Measurements from ENCODE around the gene PRCP. TPM values are rescaled to one million over a fixed set of nuclear protein-coding genes. Genes with fewer than 3 reads are reported as not detected.
A peak's percentile ranks its signal among the peaks of the same experiment; 100 is the strongest.

Gene PRCP
- total RNA-seq, 1 experiment from 2014 or later: 25.1 TPM

DNA sequence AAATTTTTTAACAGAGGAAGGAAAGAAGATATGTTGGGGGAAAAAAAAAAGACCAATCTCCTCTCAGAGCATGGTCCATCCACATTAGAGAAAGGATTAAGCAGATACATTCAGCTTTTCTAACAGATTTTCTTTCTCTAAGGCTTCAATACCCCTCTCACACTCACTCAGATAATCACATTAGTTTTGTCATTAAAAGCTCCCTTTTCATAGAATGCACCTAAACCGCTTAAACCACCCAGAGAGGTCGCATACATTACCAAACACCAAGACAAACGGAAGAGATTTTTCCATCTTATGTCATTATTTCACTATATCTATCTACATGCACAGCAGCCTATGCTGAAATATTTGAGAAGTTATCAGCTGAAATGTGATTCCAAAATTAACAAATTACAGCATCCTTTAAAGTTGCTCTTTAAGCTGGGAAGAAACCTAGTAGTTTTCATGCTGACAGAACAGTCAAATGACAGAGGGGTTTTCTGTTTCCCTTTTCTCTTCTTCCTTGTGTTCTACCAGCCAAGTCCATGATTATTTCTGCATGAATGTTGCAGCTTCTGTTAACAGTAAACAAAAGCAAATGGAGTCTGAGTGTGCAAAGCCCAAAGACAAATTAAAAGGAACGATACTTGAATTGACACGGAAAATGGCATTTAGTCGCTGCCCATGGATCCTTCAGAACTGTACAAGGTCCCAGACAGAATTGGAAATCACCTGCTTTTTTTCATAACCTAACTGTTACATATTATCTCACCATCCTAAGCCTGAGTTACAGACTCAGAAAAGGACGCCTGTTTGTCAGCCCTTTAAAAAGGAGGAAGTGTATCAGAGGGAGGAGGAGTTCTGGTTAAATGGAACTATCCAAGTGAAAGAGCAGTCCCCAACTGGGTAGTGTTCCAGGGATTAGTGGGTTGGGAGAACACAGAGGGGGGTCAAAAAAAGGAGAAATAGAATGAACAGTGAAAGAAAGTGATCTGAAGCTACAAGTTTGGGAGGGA is 54.6 kb downstream of the PRCP start:
- intact Hi-C loops (cut with micrococcal nuclease; ENCODE audit: unreplicated experiment): no loop called here
- H3K4me3 ChIP-seq (ENCODE audit: low read depth, low read length, poor library complexity, severe bottlenecking): peak overlapping the region; percentile 8
- ChIA-PET CTCF (interaction anchor here (1.0 kb wide), 1 partner anchor 70 kb away, joined by 3 read pairs; no protein-coding TSS in a partner anchor), POLR2A (ENCODE audit: low non-redundant PET) (no interaction called here)
- DNase-seq (ENCODE audit: low spot score): peak; percentile 79
- no peak for TF ChIP-seq EZH2 (IDR thresholded peaks at IDR 0.05; ENCODE audit: borderline replicate concordance, low read depth, low read length, poor library complexity, severe bottlenecking)
- TF ChIP-seq, protein P1, sequence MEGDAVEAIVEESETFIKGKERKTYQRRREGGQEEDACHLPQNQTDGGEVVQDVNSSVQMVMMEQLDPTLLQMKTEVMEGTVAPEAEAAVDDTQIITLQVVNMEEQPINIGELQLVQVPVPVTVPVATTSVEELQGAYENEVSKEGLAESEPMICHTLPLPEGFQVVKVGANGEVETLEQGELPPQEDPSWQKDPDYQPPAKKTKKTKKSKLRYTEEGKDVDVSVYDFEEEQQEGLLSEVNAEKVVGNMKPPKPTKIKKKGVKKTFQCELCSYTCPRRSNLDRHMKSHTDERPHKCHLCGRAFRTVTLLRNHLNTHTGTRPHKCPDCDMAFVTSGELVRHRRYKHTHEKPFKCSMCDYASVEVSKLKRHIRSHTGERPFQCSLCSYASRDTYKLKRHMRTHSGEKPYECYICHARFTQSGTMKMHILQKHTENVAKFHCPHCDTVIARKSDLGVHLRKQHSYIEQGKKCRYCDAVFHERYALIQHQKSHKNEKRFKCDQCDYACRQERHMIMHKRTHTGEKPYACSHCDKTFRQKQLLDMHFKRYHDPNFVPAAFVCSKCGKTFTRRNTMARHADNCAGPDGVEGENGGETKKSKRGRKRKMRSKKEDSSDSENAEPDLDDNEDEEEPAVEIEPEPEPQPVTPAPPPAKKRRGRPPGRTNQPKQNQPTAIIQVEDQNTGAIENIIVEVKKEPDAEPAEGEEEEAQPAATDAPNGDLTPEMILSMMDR (conservative IDR thresholded peaks at IDR 0.05; ENCODE audit: low read depth, low read length): no peak
- BruUV-seq (replicated peaks): no TSS peak
- H3K36me3 ChIP-seq (ENCODE audit: insufficient read depth, low read length, poor library complexity, severe bottlenecking): no peaks in the 10 kb centered on the region
- peak overlapping the region; percentile 15 for H3K27ac ChIP-seq (ENCODE audit: low read depth, low read length, poor library complexity, severe bottlenecking)
- peaks cover 22% of the 10 kb centered on the region for H3K4me1 ChIP-seq (ENCODE audit: insufficient read depth, low read length, poor library complexity, severe bottlenecking)
- no peaks in the 10 kb centered on the region for H3K9me3 ChIP-seq (ENCODE audit: low read depth, low read length, poor library complexity, severe bottlenecking)
- no peaks in the 10 kb centered on the region for H3K27me3 ChIP-seq (replicated peaks; ENCODE audit: insufficient read depth, low read depth, low read length, poor library complexity)

- no TSS peak for BruUV-seq (replicated peaks)
- no peak for DNase-seq (ENCODE audit: low spot score)
- ChIA-PET POLR2A (ENCODE audit: low non-redundant PET) (no interaction called here), CTCF (no interaction called here)
- H3K27ac ChIP-seq (ENCODE audit: low read depth, low read length, poor library complexity, severe bottlenecking): no peak overlapping the region
- no peak for TF ChIP-seq EZH2 (IDR thresholded peaks at IDR 0.05; ENCODE audit: borderline replicate concordance, low read depth, low read length, poor library complexity, severe bottlenecking)
- TF ChIP-seq, protein P1 (conservative IDR thresholded peaks at IDR 0.05; ENCODE audit: low read depth, low read length): no peak
- no peak overlapping the region for H3K4me3 ChIP-seq (ENCODE audit: low read depth, low read length, poor library complexity, severe bottlenecking)
- peaks cover 22% of the 10 kb centered on the region for H3K4me1 ChIP-seq (ENCODE audit: insufficient read depth, low read length, poor library complexity, severe bottlenecking)
- no peaks in the 10 kb centered on the region for H3K9me3 ChIP-seq (ENCODE audit: low read depth, low read length, poor library complexity, severe bottlenecking)
- no peaks in the 10 kb centered on the region for H3K36me3 ChIP-seq (ENCODE audit: insufficient read depth, low read length, poor library complexity, severe bottlenecking)
- intact Hi-C loops (cut with micrococcal nuclease; ENCODE audit: unreplicated experiment): no loop called here
- no peaks in the 10 kb centered on the region for H3K27me3 ChIP-seq (replicated peaks; ENCODE audit: insufficient read depth, low read depth, low read length, poor library complexity)
Measured at GRCh38 chr11:82843057-82843795, 57.0 kb downstream of the PRCP start.

- ChIA-PET CTCF (no interaction called here), POLR2A (ENCODE audit: low non-redundant PET) (no interaction called here)
- intact Hi-C loops (cut with micrococcal nuclease; ENCODE audit: unreplicated experiment): no loop called here
- no peaks in the 10 kb centered on the region for H3K27me3 ChIP-seq (replicated peaks; ENCODE audit: insufficient read depth, low read depth, low read length, poor library complexity)
- no peak for TF ChIP-seq EZH2 (IDR thresholded peaks at IDR 0.05; ENCODE audit: borderline replicate concordance, low read depth, low read length, poor library complexity, severe bottlenecking)
- TF ChIP-seq, protein P1 (conservative IDR thresholded peaks at IDR 0.05; ENCODE audit: low read depth, low read length): no peak
- no peak for DNase-seq (ENCODE audit: low spot score)
- H3K36me3 ChIP-seq (ENCODE audit: insufficient read depth, low read length, poor library complexity, severe bottlenecking): no peaks in the 10 kb centered on the region
- no TSS peak for BruUV-seq (replicated peaks)
- H3K27ac ChIP-seq (ENCODE audit: low read depth, low read length, poor library complexity, severe bottlenecking): no peak overlapping the region
- peaks cover 22% of the 10 kb centered on the region for H3K4me1 ChIP-seq (ENCODE audit: insufficient read depth, low read length, poor library complexity, severe bottlenecking)
- H3K4me3 ChIP-seq (ENCODE audit: low read depth, low read length, poor library complexity, severe bottlenecking): no peak overlapping the region
- H3K9me3 ChIP-seq (ENCODE audit: low read depth, low read length, poor library complexity, severe bottlenecking): no peaks in the 10 kb centered on the region
Measured at GRCh38 chr11:82842019-82842418, 58.2 kb downstream of the PRCP start.
